ENCODE results near the gene SERP2.

The SERP2 gene

GRCh38 chr13:44362394-44363040, 11.1 kb upstream of the SERP2 start:
- Histone ChIP-seq H3K36me3 (ENCODE audit: insufficient read depth, low read length) (no peaks in the 10 kb centered on the region), H3K27me3 (ENCODE audit: control insufficient read depth, insufficient read depth, low read length) (no peaks in the 10 kb centered on the region)

GRCh38 chr13:44363631-44364344, 9.8 kb upstream of the SERP2 start:
- Histone ChIP-seq H3K4me2 (ENCODE audit: low read length) (no peak overlapping the region), H3K27me3 (ENCODE audit: control insufficient read depth, insufficient read depth, low read length) (no peaks in the 10 kb centered on the region), H3K36me3 (ENCODE audit: insufficient read depth, low read length) (no peaks in the 10 kb centered on the region), H3K4me1 (ENCODE audit: control insufficient read depth, insufficient read depth, low read length) (peaks cover 31% of the 10 kb centered on the region), H3K9ac (ENCODE audit: low read depth, low read length) (no peak overlapping the region), H3K9me3 (replicated peaks; ENCODE audit: low read length) (no peaks in the 10 kb centered on the region), H3K4me3 (ENCODE audit: low read length) (no peak overlapping the region)

More at GRCh38 chr13:44362394-44363040, 11.1 kb upstream of the SERP2 start:
- H3K4me1 ChIP-seq (ENCODE audit: control insufficient read depth, insufficient read depth, low read length) = peaks cover 31% of the 10 kb centered on the region
- no peak overlapping the region for H3K4me2 ChIP-seq (ENCODE audit: low read length)
- no peak overlapping the region for H3K9ac ChIP-seq (ENCODE audit: low read depth, low read length)
- no peaks in the 10 kb centered on the region for H3K9me3 ChIP-seq (replicated peaks; ENCODE audit: low read length)
- no peak overlapping the region for H3K4me3 ChIP-seq (ENCODE audit: low read length)

- H3K9ac ChIP-seq (ENCODE audit: low read depth, low read length) = no peak overlapping the region
- H3K4me2 ChIP-seq (ENCODE audit: low read length) = no peak overlapping the region
- H3K36me3 ChIP-seq (ENCODE audit: insufficient read depth, low read length) = no peaks in the 10 kb centered on the region
- H3K9me3 ChIP-seq (replicated peaks; ENCODE audit: low read length) = no peaks in the 10 kb centered on the region
- peaks cover 31% of the 10 kb centered on the region for H3K4me1 ChIP-seq (ENCODE audit: control insufficient read depth, insufficient read depth, low read length)
- H3K27me3 ChIP-seq (ENCODE audit: control insufficient read depth, insufficient read depth, low read length) = no peaks in the 10 kb centered on the region
- no peak overlapping the region for H3K4me3 ChIP-seq (ENCODE audit: low read length)
Observed at GRCh38 chr13:44364345-44365000, 9.2 kb upstream of the SERP2 start.

- Histone ChIP-seq H3K9me3 (replicated peaks; ENCODE audit: low read length) (no peaks in the 10 kb centered on the region), H3K4me3 (ENCODE audit: low read length) (no peak overlapping the region), H3K4me1 (ENCODE audit: control insufficient read depth, insufficient read depth, low read length) (peaks cover 31% of the 10 kb centered on the region), H3K27me3 (ENCODE audit: control insufficient read depth, insufficient read depth, low read length) (no peaks in the 10 kb centered on the region), H3K36me3 (ENCODE audit: insufficient read depth, low read length) (no peaks in the 10 kb centered on the region), H3K4me2 (ENCODE audit: low read length) (no peak overlapping the region), H3K9ac (ENCODE audit: low read depth, low read length) (no peak overlapping the region)
Observed at GRCh38 chr13:44365008-44365407, 8.6 kb upstream of the SERP2 start.

- Histone ChIP-seq H3K4me3 (ENCODE audit: low read length) (no peak overlapping the region), H3K9ac (ENCODE audit: low read depth, low read length) (no peak overlapping the region), H3K4me2 (ENCODE audit: low read length) (no peak overlapping the region), H3K9me3 (replicated peaks; ENCODE audit: low read length) (no peaks in the 10 kb centered on the region), H3K4me1 (ENCODE audit: control insufficient read depth, insufficient read depth, low read length) (peaks cover 25% of the 10 kb centered on the region), H3K27me3 (ENCODE audit: control insufficient read depth, insufficient read depth, low read length) (no peaks in the 10 kb centered on the region), H3K36me3 (ENCODE audit: insufficient read depth, low read length) (no peaks in the 10 kb centered on the region)
Observed at GRCh38 chr13:44365899-44366298, 7.7 kb upstream of the SERP2 start.

- Histone ChIP-seq H3K9ac (ENCODE audit: low read depth, low read length) (no peak overlapping the region), H3K4me2 (ENCODE audit: low read length) (no peak overlapping the region), H3K4me1 (ENCODE audit: control insufficient read depth, insufficient read depth, low read length) (peaks cover 18% of the 10 kb centered on the region), H3K9me3 (replicated peaks; ENCODE audit: low read length) (no peaks in the 10 kb centered on the region), H3K36me3 (ENCODE audit: insufficient read depth, low read length) (no peaks in the 10 kb centered on the region), H3K27me3 (ENCODE audit: control insufficient read depth, insufficient read depth, low read length) (no peaks in the 10 kb centered on the region), H3K4me3 (ENCODE audit: low read length) (no peak overlapping the region)
Observed at GRCh38 chr13:44368062-44368591, 5.5 kb upstream of the SERP2 start.

- Histone ChIP-seq H3K27me3 (ENCODE audit: control insufficient read depth, insufficient read depth, low read length) (no peaks in the 10 kb centered on the region), H3K9ac (ENCODE audit: low read depth, low read length) (no peak overlapping the region), H3K4me1 (ENCODE audit: control insufficient read depth, insufficient read depth, low read length) (peaks cover 22% of the 10 kb centered on the region), H3K4me2 (ENCODE audit: low read length) (no peak overlapping the region), H3K4me3 (ENCODE audit: low read length) (no peak overlapping the region), H3K9me3 (replicated peaks; ENCODE audit: low read length) (no peaks in the 10 kb centered on the region), H3K36me3 (ENCODE audit: insufficient read depth, low read length) (no peaks in the 10 kb centered on the region)
Observed at GRCh38 chr13:44368599-44369368, 4.8 kb upstream of the SERP2 start.

- Histone ChIP-seq H3K4me3 (ENCODE audit: low read length) (no peak overlapping the region), H3K9ac (ENCODE audit: low read depth, low read length) (no peak overlapping the region), H3K9me3 (replicated peaks; ENCODE audit: low read length) (no peaks in the 10 kb centered on the region), H3K36me3 (ENCODE audit: insufficient read depth, low read length) (no peaks in the 10 kb centered on the region), H3K27me3 (ENCODE audit: control insufficient read depth, insufficient read depth, low read length) (no peaks in the 10 kb centered on the region), H3K4me2 (ENCODE audit: low read length) (no peak overlapping the region), H3K4me1 (ENCODE audit: control insufficient read depth, insufficient read depth, low read length) (peaks cover 16% of the 10 kb centered on the region)
Observed at GRCh38 chr13:44371421-44371820, 2.2 kb upstream of the SERP2 start.

- peak overlapping the region; percentile 86 for H3K9ac ChIP-seq (ENCODE audit: low read depth, low read length)
- no peaks in the 10 kb centered on the region for H3K36me3 ChIP-seq (ENCODE audit: insufficient read depth, low read length)
- peaks cover 16% of the 10 kb centered on the region for H3K4me1 ChIP-seq (ENCODE audit: control insufficient read depth, insufficient read depth, low read length)
- H3K4me3 ChIP-seq (ENCODE audit: low read length) = peak overlapping the region; percentile 82
- H3K9me3 ChIP-seq (replicated peaks; ENCODE audit: low read length) = no peaks in the 10 kb centered on the region
- peak overlapping the region; percentile 98 for H3K4me2 ChIP-seq (ENCODE audit: low read length)
- H3K27me3 ChIP-seq (ENCODE audit: control insufficient read depth, insufficient read depth, low read length) = no peaks in the 10 kb centered on the region
Observed at GRCh38 chr13:44373247-44373600, 400 bp upstream of the SERP2 start.

- H3K4me2 ChIP-seq (ENCODE audit: low read length) = peak overlapping the region; percentile 98
- peak overlapping the region; percentile 82 for H3K4me3 ChIP-seq (ENCODE audit: low read length)
- no peaks in the 10 kb centered on the region for H3K9me3 ChIP-seq (replicated peaks; ENCODE audit: low read length)
- no peaks in the 10 kb centered on the region for H3K36me3 ChIP-seq (ENCODE audit: insufficient read depth, low read length)
- no peak overlapping the region for H3K9ac ChIP-seq (ENCODE audit: low read depth, low read length)
- peaks cover 16% of the 10 kb centered on the region for H3K4me1 ChIP-seq (ENCODE audit: control insufficient read depth, insufficient read depth, low read length)
- no peaks in the 10 kb centered on the region for H3K27me3 ChIP-seq (ENCODE audit: control insufficient read depth, insufficient read depth, low read length)
Observed at GRCh38 chr13:44374348-44374712, 706 bp downstream of the SERP2 start.

- H3K4me1 ChIP-seq (ENCODE audit: control insufficient read depth, insufficient read depth, low read length) = peaks cover 20% of the 10 kb centered on the region
- no peaks in the 10 kb centered on the region for H3K9me3 ChIP-seq (replicated peaks; ENCODE audit: low read length)
- H3K4me3 ChIP-seq (ENCODE audit: low read length) = no peak overlapping the region
- no peak overlapping the region for H3K4me2 ChIP-seq (ENCODE audit: low read length)
- H3K9ac ChIP-seq (ENCODE audit: low read depth, low read length) = no peak overlapping the region
- H3K36me3 ChIP-seq (ENCODE audit: insufficient read depth, low read length) = no peaks in the 10 kb centered on the region
- H3K27me3 ChIP-seq (ENCODE audit: control insufficient read depth, insufficient read depth, low read length) = no peaks in the 10 kb centered on the region
Observed at GRCh38 chr13:44378277-44378676, 4.7 kb downstream of the SERP2 start.
